ENCODE data around the gene MAB21L4. TPM values are rescaled to one million over a fixed set of nuclear protein-coding genes. Genes with fewer than 3 reads are reported as not detected.

The MAB21L4 gene
- polyA plus RNA-seq, 2 of the 4 experiments (the other 2 are of a cell fraction), result not detected

GRCh38 chr2:240932001-240932723 lies 36.2 kb upstream of the MAB21L4 start:
- POLR2A ChIA-PET, result no interaction called here
- Histone ChIP-seq H3K4me1 (no peaks in the 10 kb centered on the region), H3K4me3 (no peak overlapping the region), H3K9me3 (peaks cover 8% of the 10 kb centered on the region; the same call in 2 of the 3 replicates), H3K4me2 (no peak overlapping the region), H3K27ac (no peak overlapping the region)
- DNase-seq (ENCODE audit: low read depth in 1 of 2, low spot score in 1 of 2) (no peak), ATAC-seq (0 out of 6 replicates have a peak, but pooled peaks of 1 of the 2 experiments have one; percentile 8), FAIRE-seq (no peak)
- TF ChIP-seq MAX (IDR thresholded peaks at IDR 0.05), result no peak
- TF ChIP-seq TP53 (CRISPR knock-in tag; IDR thresholded peaks at IDR 0.05), result no peak
- TF ChIP-seq ZFP36 (IDR thresholded peaks at IDR 0.05; ENCODE audit: borderline replicate concordance, partially characterized antibody), result no peak
- no peak for TF ChIP-seq CBX2 (IDR thresholded peaks at IDR 0.05; ENCODE audit: borderline replicate concordance, low read depth)
- TF ChIP-seq MAFK (IDR thresholded peaks at IDR 0.05; ENCODE audit: partially characterized antibody), result no peak
- no peak for TF ChIP-seq FOXS1 (CRISPR knock-in tag; IDR thresholded peaks at IDR 0.05)
- no peak for TF ChIP-seq ELK1 (IDR thresholded peaks at IDR 0.05; ENCODE audit: low read depth, low read length)
- TF ChIP-seq SREBF2 (IDR thresholded peaks at IDR 0.05), result no peak
- no peak for TF ChIP-seq GATA3 (IDR thresholded peaks at IDR 0.05; ENCODE audit: borderline replicate concordance)
- WGBS (ENCODE audit: missing lambda C conversion rate), result 71% methylated on average over 18 of the region's 21 CpGs
- CTCF ChIA-PET, result interaction anchor here (0.7 to 1.4 kb wide), 4 partner anchors 18 to 146 kb away, joined by 3 read pairs; no protein-coding TSS in a partner anchor

- Histone ChIP-seq H3K27ac (no peak overlapping the region), H3K4me2 (no peak overlapping the region), H3K4me1 (no peaks in the 10 kb centered on the region), H3K4me3 (no peak overlapping the region), H3K9me3 (peaks cover 3% of the 10 kb centered on the region; the same call in 2 of the 3 replicates)
- ATAC-seq (no peak), DNase-seq (ENCODE audit: low read depth in 1 of 2, low spot score in 1 of 2) (no peak), FAIRE-seq (no peak)
- CTCF ChIA-PET, result interaction anchor here (0.7 to 1.4 kb wide), 3 partner anchors 17 to 80 kb away, joined by 3 read pairs; no protein-coding TSS in a partner anchor
- POLR2A ChIA-PET, result no interaction called here
- TF ChIP-seq HMGXB4 (CRISPR knock-in tag; IDR thresholded peaks at IDR 0.05; ENCODE audit: borderline replicate concordance) (no peak), PHF8 (IDR thresholded peaks at IDR 0.05; ENCODE audit: borderline replicate concordance, low read depth) (no peak), RNF2 (IDR thresholded peaks at IDR 0.05; ENCODE audit: borderline replicate concordance, low read depth) (no peak), MAX (IDR thresholded peaks at IDR 0.05) (no peak), RFX5 (IDR thresholded peaks at IDR 0.05) (no peak), HES2 (IDR thresholded peaks at IDR 0.05) (no peak), EP300 (IDR thresholded peaks at IDR 0.05) (no peak), REST (IDR thresholded peaks at IDR 0.05) (no peak), NR3C1 (IDR thresholded peaks at IDR 0.05) (no peak), CEBPB (IDR thresholded peaks at IDR 0.05) (no peak), NFE2L2 (conservative IDR thresholded peaks at IDR 0.05; ENCODE audit: low read length) (no peak), NPAS2 (CRISPR knock-in tag; IDR thresholded peaks at IDR 0.05; ENCODE audit: borderline replicate concordance) (no peak), ESRRA (IDR thresholded peaks at IDR 0.05; ENCODE audit: borderline replicate concordance, low read length) (no peak), CHD2 (IDR thresholded peaks at IDR 0.05; ENCODE audit: low read length, partially characterized antibody) (no peak), SMC3 (IDR thresholded peaks at IDR 0.05) (no peak), TP53 (CRISPR knock-in tag; IDR thresholded peaks at IDR 0.05) (no peak), FOSL2 (IDR thresholded peaks at IDR 0.05) (no peak), FOSL2 (CRISPR knock-in tag; IDR thresholded peaks at IDR 0.05) (no peak)
- 29% methylated on average over 7 of the region's 11 CpGs for WGBS (ENCODE audit: missing lambda C conversion rate)
Observed at GRCh38 chr2:240931319-240931949, 35.5 kb upstream of the MAB21L4 start.

All from A549 (cell line).